HCT116 (cell line): ENCODE measurements around the gene TGFBRAP1.

Experiments
- CEBPB ChIP-seq: IDR thresholded peaks from 2 replicates; pipeline ENCODE4 v1.6.1; 2012; ENCODE audit warnings: low read depth
- POLR2AphosphoS5 ChIP-seq: IDR thresholded peaks from 2 replicates; pipeline ENCODE4 v1.6.1; 2011; ENCODE audit warnings: mild to moderate bottlenecking, low read depth, low read length, moderate library complexity
- RAD21 ChIP-seq: IDR thresholded peaks from 2 replicates; pipeline ENCODE4 v1.6.1; 2012; ENCODE audit warnings: low read depth, mild to moderate bottlenecking
- REST ChIP-seq: IDR thresholded peaks from 2 replicates; pipeline ENCODE4 v1.6.1; 2012; ENCODE audit warnings: low read depth
- ZNF274 ChIP-seq: fragments of 200-500 bp; sonication (Bioruptor generic); IDR thresholded peaks from 2 replicates; pipeline ENCODE4 v1.6.1; 2014; ENCODE audit warnings: mild to moderate bottlenecking, low read depth, low read length, inconsistent platforms
- TF ChIP-seq, protein P1 (sequence below), 3 experiments: fragments of 200-600 bp in 1 of 3; sonication (generic) in 1 of 3; IDR thresholded peaks in 2 of 3; conservative IDR thresholded peaks in 1 of 3; 2 replicates each; pipeline ENCODE4 v1.5.1; 2012 to 2017; ENCODE audit warnings: low read depth in 2 of 3, low read length in 2 of 3, antibody characterized with exemption in 1 of 3, borderline replicate concordance in 1 of 3, control low read depth in 1 of 3, mild to moderate bottlenecking in 1 of 3, mixed read lengths in 1 of 3, mixed run types in 1 of 3, moderate library complexity in 1 of 3; ENCODE audit not compliant: insufficient read depth in 1 of 3
- TF ChIP-seq, protein P2 (sequence below): IDR thresholded peaks from 2 replicates; pipeline ENCODE4 v1.6.1; 2012

DNA sequence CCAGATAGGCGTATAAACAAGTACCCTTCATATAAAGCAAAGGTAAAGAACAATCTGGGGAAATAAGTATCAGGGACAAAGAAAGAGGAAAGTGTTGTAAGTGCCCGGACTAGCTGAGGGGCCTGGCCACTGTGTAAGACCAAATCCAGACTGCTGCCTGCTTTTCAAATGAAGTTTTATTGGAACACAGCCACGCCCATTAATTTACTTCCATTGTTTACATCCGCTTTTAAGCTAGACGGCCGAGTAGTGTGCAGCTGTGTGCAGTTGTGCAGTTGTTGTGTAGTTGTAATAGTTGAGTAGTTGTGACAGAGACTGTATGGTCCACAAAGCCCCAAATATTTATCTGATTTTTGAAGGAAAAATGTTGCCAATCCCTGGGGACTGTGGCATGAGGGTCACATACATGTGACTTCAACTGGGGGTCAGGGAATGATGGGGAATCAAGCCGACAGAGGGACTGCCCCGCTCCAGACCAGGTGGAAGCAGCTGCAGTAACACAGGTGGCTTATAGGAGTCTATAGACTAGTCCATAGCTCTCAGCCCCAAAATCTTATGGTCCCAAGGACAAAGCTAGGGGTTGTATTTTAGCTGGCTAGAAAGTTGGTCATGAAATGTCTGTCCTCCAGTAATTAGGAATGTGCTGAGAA, 39.3 kb upstream of the TGFBRAP1 start:
- no peak for TF ChIP-seq CEBPB
- TF ChIP-seq RAD21, result no peak
- no peak for TF ChIP-seq ZNF274
- TF ChIP-seq POLR2AphosphoS5, result no peak
- TF ChIP-seq, protein P1, sequence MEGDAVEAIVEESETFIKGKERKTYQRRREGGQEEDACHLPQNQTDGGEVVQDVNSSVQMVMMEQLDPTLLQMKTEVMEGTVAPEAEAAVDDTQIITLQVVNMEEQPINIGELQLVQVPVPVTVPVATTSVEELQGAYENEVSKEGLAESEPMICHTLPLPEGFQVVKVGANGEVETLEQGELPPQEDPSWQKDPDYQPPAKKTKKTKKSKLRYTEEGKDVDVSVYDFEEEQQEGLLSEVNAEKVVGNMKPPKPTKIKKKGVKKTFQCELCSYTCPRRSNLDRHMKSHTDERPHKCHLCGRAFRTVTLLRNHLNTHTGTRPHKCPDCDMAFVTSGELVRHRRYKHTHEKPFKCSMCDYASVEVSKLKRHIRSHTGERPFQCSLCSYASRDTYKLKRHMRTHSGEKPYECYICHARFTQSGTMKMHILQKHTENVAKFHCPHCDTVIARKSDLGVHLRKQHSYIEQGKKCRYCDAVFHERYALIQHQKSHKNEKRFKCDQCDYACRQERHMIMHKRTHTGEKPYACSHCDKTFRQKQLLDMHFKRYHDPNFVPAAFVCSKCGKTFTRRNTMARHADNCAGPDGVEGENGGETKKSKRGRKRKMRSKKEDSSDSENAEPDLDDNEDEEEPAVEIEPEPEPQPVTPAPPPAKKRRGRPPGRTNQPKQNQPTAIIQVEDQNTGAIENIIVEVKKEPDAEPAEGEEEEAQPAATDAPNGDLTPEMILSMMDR (IDR thresholded peaks at IDR 0.05 in 2 of 3, conservative IDR thresholded peaks at IDR 0.05 in 1 of 3; ENCODE audit: borderline replicate concordance in 1 of 3, insufficient read depth in 1 of 3, low read depth in 2 of 3, low read length in 2 of 3), result no peak
- no peak for TF ChIP-seq REST
- TF ChIP-seq, protein P2, sequence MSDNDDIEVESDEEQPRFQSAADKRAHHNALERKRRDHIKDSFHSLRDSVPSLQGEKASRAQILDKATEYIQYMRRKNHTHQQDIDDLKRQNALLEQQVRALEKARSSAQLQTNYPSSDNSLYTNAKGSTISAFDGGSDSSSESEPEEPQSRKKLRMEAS, result no peak
